Ascending aorta (tissue), 2 donors: ENCODE data around the gene NLRP9. TPM values are rescaled to one million over a fixed set of nuclear protein-coding genes. Genes with fewer than 3 reads are reported as not detected.
A peak's percentile ranks its signal among the peaks of the same experiment; 100 is the strongest.

Source experiments
- DNase-seq, 2 donors: peaks; one replicate each; pipeline ENCODE4 v3.0.0-alpha.2; 2019; ENCODE audit warnings: low spot score in 2 of 2
- H3K27ac ChIP-seq, 2 donors: fragments of 200-600 bp; sonication (generic); one replicate each; pipeline ENCODE4 v1.5.1; 2016 to 2017; ENCODE audit warnings: mild to moderate bottlenecking in 1 of 2
- H3K27me3 ChIP-seq: fragments of 200-600 bp; sonication (generic); one replicate; pipeline ENCODE4 v1.5.1; 2017
- H3K36me3 ChIP-seq, 2 donors: fragments of 200-600 bp; sonication (generic); one replicate each; pipeline ENCODE4 v1.5.1; 2016
- H3K4me1 ChIP-seq, 2 donors: fragments of 200-600 bp; sonication (generic); one replicate each; pipeline ENCODE4 v1.5.1; 2016 to 2017; ENCODE audit warnings: mild to moderate bottlenecking in 1 of 2
- H3K4me3 ChIP-seq, 2 donors: fragments of 200-600 bp; sonication (generic); one replicate each; pipeline ENCODE4 v1.5.1; 2016 to 2017; ENCODE audit warnings: mild to moderate bottlenecking in 1 of 2
- H3K9me3 ChIP-seq, 2 donors: fragments of 200-600 bp; sonication (generic); one replicate each; pipeline ENCODE4 v1.5.1; 2016
- CTCF ChIP-seq, 3 experiments: fragments of 200-600 bp in 2 of 3; fragments of 450-650 bp in 1 of 3; sonication (generic) in 2 of 3; IDR thresholded peaks; one replicate each; pipeline ENCODE4 v1.5.1; 2016 to 2019; ENCODE audit warnings: antibody characterized with exemption in 3 of 3, mild to moderate bottlenecking in 1 of 3, moderate library complexity in 1 of 3
- intact Hi-C: fragments of 100-400 bp; cut with DNase I; formaldehyde crosslinking; loops from one replicate; pipeline ENCODE4 v1.15.1; 2023
- total RNA-seq: library from RNA; depleted of rRNA; stranded (reverse); fragments of >200 nt; gene quantifications from one replicate; pipeline ENCODE4 v1.1.0, GENCODE V29; 2016

Gene NLRP9
- total RNA-seq, 1 donor from 2014 or later: not detected

GRCh38 chr19:55704494-55705245 is 33.5 kb downstream of the NLRP9 start:
- DNase-seq: peak in 1 of 2 donors; percentile 50
- Histone ChIP-seq H3K9me3 (no peaks in the 10 kb centered on the region), H3K4me1 (no peaks in the 10 kb centered on the region), H3K36me3 (peaks cover 8 to 11% of the 10 kb centered on the region in 2 donors), H3K4me3 (no peak overlapping the region), H3K27ac (no peak overlapping the region), H3K27me3 (no peaks in the 10 kb centered on the region)
- no peak for TF ChIP-seq CTCF (IDR thresholded peaks at IDR 0.05)
- intact Hi-C loops: no loop called here

- no peaks in the 10 kb centered on the region for H3K4me1 ChIP-seq
- TF ChIP-seq CTCF (IDR thresholded peaks at IDR 0.05): peak; percentile 12 to 67 (median 49)
- peaks cover 8 to 17% of the 10 kb centered on the region in 2 donors for H3K36me3 ChIP-seq
- DNase-seq: no peak
- intact Hi-C loops: no loop called here
- no peak overlapping the region for H3K4me3 ChIP-seq
- no peaks in the 10 kb centered on the region for H3K9me3 ChIP-seq
- H3K27me3 ChIP-seq: no peaks in the 10 kb centered on the region
- no peak overlapping the region for H3K27ac ChIP-seq
Observed at GRCh38 chr19:55703790-55704215, 34.4 kb downstream of the NLRP9 start.

GRCh38 chr19:55702131-55702627 is 36.0 kb downstream of the NLRP9 start:
- H3K4me1 ChIP-seq: no peaks in the 10 kb centered on the region
- H3K9me3 ChIP-seq: no peaks in the 10 kb centered on the region
- H3K4me3 ChIP-seq: no peak overlapping the region
- intact Hi-C loops: no loop called here
- peaks cover 15 to 24% of the 10 kb centered on the region in 2 donors for H3K36me3 ChIP-seq
- no peak for DNase-seq
- H3K27ac ChIP-seq: no peak overlapping the region
- TF ChIP-seq CTCF (IDR thresholded peaks at IDR 0.05): no peak
- H3K27me3 ChIP-seq: no peaks in the 10 kb centered on the region

GRCh38 chr19:55700813-55701212 is 37.4 kb downstream of the NLRP9 start:
- peaks cover 24 to 34% of the 10 kb centered on the region in 2 donors for H3K36me3 ChIP-seq
- TF ChIP-seq CTCF (IDR thresholded peaks at IDR 0.05): no peak
- no peaks in the 10 kb centered on the region for H3K27me3 ChIP-seq
- no peak for DNase-seq
- H3K9me3 ChIP-seq: no peaks in the 10 kb centered on the region
- no peaks in the 10 kb centered on the region for H3K4me1 ChIP-seq
- H3K27ac ChIP-seq: no peak overlapping the region
- intact Hi-C loops: no loop called here
- no peak overlapping the region for H3K4me3 ChIP-seq

GRCh38 chr19:55699221-55699620 is 39.0 kb downstream of the NLRP9 start:
- Histone ChIP-seq H3K4me1 (no peaks in the 10 kb centered on the region), H3K27me3 (no peaks in the 10 kb centered on the region), H3K36me3 (peaks cover 40 to 50% of the 10 kb centered on the region in 2 donors), H3K27ac (no peak overlapping the region), H3K9me3 (no peaks in the 10 kb centered on the region), H3K4me3 (no peak overlapping the region)
- intact Hi-C loops: no loop called here
- no peak for TF ChIP-seq CTCF (IDR thresholded peaks at IDR 0.05)
- no peak for DNase-seq
